Measurements from ENCODE around the gene TRIM67. TPM values are rescaled to one million over a fixed set of nuclear protein-coding genes. Genes with fewer than 3 reads are reported as not detected.
A peak's percentile ranks its signal among the peaks of the same experiment; 100 is the strongest.

TRIM67 gene
- total RNA-seq, 1 experiment from 2014 or later: not detected

DNA sequence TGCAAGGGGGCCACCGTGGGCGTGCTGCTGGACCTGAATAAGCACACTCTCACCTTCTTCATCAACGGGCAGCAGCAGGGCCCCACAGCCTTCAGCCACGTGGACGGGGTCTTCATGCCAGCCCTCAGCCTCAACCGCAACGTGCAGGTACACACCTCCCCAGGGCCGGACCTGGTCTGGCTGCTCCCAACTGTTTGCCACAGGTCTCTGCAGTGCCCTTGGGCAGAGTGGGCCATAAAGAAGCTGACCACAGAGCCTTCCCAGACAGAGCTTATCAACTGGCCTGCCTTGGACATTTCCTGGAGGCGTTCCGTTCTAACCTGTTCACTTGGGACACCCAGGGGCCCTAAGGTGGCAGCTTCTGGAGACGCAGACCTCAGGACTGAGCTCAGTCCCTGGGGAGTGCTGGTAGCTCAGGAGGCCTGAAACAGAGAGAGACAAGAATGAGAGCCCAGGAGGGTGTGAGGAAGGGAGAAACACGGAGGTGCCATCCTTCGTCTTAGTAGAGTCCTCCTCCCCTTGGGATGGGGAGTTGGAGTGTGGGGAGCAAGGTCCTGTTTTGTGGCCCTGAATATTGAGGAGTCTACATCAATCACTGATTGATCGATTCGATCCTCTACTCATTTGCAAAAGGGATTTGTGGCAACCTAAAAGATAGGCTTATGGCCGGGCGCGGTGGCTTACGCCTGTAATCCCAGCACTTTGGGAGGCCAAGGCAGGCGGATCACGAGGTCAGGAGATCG, 52.1 kb downstream of the TRIM67 start:
- in situ Hi-C loops (cut with HindIII; ENCODE audit: low pct_unique_long_range_greater_than_20kb, low sequenced_read_pairs): no loop called here
- no peak for DNase-seq (ENCODE audit: low read depth)

GRCh38 chr1:231214918-231215680, 53.2 kb downstream of the TRIM67 start:
- no peak for DNase-seq (ENCODE audit: low read depth)
- in situ Hi-C loops (cut with HindIII; ENCODE audit: low pct_unique_long_range_greater_than_20kb, low sequenced_read_pairs): no loop called here

- DNase-seq (ENCODE audit: low read depth): no peak
- in situ Hi-C loops (cut with HindIII; ENCODE audit: low pct_unique_long_range_greater_than_20kb, low sequenced_read_pairs): no loop called here
These were observed 54.0 kb downstream of the TRIM67 start for GRCh38 chr1:231215681-231216385.

DNA sequence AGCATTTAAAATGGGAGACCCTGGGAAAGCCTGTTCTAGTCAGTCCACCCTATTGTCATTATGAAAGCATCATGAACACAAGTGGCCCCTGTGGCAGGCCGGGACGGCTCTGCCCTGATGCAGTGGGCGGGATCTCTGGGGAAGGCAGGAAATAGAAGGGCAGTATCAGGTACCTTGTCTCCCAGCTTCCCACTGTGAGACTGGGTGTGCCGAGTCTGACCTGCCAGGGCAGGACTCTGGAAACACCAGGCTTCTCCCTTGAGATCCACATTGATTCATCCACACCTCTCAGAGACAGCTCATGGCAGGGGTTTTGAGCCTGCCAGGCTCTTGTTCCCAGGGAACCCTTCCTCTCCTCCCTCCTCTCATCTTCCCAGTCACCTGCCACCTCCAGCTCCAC, 54.6 kb downstream of the TRIM67 start:
- in situ Hi-C loops (cut with HindIII; ENCODE audit: low pct_unique_long_range_greater_than_20kb, low sequenced_read_pairs): no loop called here
- DNase-seq (ENCODE audit: low read depth): no peak

DNA sequence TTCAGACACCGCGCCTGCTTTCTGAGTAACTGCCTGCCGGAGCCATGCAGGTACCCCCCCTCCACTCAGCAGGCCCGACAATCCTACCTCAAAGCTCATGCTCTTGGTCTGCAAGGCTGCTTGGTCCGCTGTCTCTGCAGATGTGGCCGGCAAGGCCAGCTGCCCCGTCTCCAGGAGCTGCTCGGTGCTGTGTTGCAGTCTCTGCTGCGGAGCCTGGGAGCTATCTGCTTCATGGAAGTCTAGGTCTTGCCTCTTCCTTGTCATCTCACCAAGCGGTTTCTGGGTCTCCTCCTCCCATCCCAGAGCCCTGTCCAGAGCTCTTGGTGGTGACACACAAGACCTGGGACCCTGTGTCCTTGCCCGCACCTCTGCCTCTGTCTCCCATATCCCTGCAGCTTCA, 55.2 kb downstream of the TRIM67 start:
- in situ Hi-C loops (cut with HindIII; ENCODE audit: low pct_unique_long_range_greater_than_20kb, low sequenced_read_pairs): no loop called here
- DNase-seq (ENCODE audit: low read depth): no peak

GRCh38 chr1:231218078-231218477, 56.2 kb downstream of the TRIM67 start:
- DNase-seq (ENCODE audit: low read depth): no peak
- in situ Hi-C loops (cut with HindIII; ENCODE audit: low pct_unique_long_range_greater_than_20kb, low sequenced_read_pairs): no loop called here

DNA sequence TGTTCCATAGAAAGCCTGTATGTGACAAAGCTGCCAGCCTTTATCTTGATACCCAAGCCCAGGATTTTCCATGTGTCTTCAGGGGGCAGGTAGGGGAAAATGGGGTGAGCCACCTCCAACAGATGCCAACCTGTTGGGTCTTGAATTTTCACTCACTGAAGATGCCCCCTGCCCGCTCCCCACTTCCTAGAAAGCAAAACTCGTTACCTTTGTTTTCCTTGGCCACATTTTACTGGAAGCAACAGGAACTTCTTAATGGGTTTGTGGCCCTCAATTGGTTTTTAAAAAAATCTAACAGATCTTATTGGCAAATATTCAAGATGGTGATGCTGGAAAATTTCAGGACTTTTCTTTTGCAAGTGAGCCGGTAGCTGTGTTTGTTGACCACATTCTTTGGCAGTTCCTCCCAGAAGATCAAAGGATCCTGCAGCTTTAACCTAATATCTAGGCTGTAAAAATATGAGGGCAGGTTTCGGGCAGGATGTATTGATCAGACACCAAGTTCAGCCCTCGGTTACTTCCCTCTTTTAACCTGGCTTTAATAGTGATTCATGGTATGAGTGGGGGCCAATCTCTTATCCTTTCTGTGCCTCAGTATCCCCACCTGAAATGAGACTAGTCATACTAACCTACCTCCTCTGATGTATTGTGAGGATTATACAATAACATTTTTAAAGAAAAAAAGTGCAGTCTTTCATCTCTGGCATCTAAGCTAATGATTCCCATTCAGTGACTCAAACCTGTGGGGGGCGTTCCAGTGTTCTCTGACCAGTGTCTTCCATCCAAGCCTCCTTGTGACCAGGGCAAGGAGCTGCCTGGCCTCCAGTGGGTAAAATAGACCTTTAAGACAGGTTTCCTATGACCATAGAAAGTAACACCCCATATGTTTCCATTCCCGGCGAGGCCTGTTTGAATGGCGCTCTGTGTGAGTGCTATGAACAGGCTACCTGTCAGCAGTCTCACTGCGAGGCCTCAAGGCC, 57.9 kb downstream of the TRIM67 start:
- DNase-seq (ENCODE audit: low read depth): no peak
- in situ Hi-C loops (cut with HindIII; ENCODE audit: low pct_unique_long_range_greater_than_20kb, low sequenced_read_pairs): no loop called here

DNA sequence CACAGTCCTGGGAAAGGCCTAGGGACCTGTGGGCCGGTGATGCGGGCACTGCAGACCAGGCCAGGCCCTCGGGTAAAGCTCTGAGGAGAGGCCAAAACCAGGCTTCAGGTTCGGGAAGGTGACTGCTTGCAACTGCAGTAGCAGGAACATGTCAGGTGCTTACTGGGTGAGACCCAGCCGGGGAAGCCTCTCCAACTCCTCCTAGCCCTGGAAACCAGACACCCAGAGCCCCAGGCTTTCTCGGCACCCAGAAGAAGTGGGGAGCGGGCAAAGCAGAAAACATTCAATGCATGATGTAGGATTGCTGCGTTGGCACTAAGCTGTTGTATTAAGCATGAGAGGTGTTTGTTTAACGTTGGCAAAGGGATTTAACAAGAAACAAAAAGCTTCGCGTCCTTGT, 58.9 kb downstream of the TRIM67 start:
- no peak for DNase-seq (ENCODE audit: low read depth)
- in situ Hi-C loops (cut with HindIII; ENCODE audit: low pct_unique_long_range_greater_than_20kb, low sequenced_read_pairs): no loop called here

DNA sequence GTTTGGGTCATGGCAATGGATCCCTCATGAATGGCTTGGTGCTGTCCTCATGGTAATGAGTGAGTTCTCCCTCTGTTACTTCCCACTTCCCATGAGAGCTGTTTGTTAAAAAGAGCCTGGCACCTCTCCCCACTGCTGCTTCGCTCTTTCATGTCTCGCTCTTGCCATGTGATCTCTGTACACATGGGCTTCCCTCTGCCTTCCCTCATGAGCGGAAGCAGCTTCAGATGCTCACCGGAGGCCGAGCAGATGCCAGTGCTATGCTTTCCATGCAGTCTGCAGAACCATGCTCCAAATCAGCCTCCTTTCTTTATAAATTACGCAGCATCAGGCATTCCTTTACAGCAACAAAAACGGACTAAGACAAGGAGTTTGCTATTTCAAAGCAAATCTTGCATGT, 64.3 kb downstream of the TRIM67 start:
- no peak for DNase-seq (ENCODE audit: low read depth)
- in situ Hi-C loops (cut with HindIII; ENCODE audit: low pct_unique_long_range_greater_than_20kb, low sequenced_read_pairs): no loop called here

- no peak for DNase-seq (ENCODE audit: low read depth)
- in situ Hi-C loops (cut with HindIII; ENCODE audit: low pct_unique_long_range_greater_than_20kb, low sequenced_read_pairs): no loop called here
These were observed 69.7 kb downstream of the TRIM67 start for GRCh38 chr1:231231511-231231910.

- DNase-seq (ENCODE audit: low read depth): no peak
These were observed 71.2 kb downstream of the TRIM67 start for GRCh38 chr1:231232870-231233734.

DNA sequence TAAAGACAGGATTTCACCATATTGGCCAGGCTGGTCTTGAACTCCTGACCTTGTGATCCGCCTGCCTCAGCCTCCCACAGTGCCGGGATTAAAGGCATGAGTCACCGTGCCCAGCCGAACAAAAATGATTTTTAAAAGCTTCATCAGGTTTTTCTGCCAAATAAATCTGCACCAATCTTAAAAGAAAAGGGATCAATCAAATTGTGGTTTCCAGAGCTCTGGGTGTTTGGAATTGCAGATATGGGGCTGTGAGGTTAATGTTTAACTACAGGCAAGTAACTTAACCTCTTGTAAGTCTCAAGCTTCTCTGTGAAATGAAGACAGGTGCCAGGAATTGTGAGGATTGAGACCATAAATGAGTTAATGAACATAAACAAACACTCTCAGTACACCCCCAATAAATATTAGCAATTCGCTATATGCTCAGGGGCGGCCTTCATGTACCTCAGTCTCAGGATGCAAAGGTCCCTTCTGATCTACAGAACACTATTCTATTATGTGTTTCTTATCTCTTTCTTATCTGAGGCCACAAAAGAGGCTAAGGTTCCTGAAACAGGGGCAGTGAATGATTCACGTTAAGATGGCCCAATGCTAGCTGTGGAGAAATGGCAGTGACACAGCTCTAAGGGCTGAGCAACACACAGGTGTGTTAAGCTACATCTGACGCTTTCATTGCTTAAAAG, 72.0 kb downstream of the TRIM67 start:
- peak; percentile 28 for DNase-seq (ENCODE audit: low read depth)
- in situ Hi-C loops (cut with HindIII; ENCODE audit: low pct_unique_long_range_greater_than_20kb, low sequenced_read_pairs): no loop called here

More at GRCh38 chr1:231232870-231233734, 71.2 kb downstream of the TRIM67 start:
- in situ Hi-C loops (cut with HindIII; ENCODE audit: low pct_unique_long_range_greater_than_20kb, low sequenced_read_pairs): no loop called here

DNA sequence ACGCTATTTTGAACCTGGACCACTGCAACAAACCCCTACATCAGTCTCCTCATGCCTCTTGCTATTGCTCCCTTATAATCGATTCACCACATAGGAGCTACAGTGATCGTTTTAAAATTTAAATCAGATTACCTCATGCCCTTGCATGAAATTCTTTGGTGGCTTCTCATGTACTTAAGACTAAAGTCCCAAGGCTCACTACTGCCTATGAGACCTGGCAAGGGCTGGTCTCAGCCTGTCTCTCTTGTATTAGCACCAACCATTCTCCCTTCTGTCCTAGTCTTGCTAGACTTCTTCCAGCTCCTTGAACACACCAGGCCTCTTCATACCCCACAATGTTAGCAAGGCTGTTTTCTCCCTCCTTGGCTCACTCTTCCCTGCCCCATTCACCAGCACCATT, 72.6 kb downstream of the TRIM67 start:
- in situ Hi-C loops (cut with HindIII; ENCODE audit: low pct_unique_long_range_greater_than_20kb, low sequenced_read_pairs): no loop called here
- no peak for DNase-seq (ENCODE audit: low read depth)

DNA sequence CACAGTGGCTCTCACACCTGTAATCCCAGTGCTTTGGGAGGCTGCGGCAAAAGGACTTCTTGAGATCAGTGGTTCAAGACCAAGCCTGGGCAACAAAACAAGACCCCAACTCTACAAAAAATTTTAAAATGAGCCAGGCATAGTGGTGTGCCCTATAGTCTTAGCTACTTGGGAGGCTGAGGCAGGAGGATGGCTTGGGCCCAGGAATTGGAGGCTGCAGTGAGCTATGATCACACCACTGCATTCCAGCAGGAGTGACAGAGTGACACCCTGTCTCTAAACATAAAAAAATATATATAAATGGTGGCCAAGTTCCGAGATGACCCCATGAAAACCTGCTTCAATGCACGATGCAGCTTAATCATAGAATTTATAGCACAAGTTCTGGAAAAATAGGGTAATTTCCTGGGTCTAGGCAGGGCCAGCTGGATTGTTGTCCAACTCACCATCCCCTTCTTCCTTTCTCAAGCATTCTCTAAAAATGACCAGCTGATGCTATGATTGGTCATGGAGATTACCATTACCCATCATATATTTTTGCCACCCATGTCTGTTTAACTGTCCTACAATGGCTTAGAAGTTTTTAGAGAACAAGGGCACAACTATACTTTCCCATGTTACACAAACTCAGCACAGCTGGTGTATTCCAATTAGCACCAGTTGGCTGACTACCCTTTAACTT, 73.8 kb downstream of the TRIM67 start:
- no peak for DNase-seq (ENCODE audit: low read depth)
- in situ Hi-C loops (cut with HindIII; ENCODE audit: low pct_unique_long_range_greater_than_20kb, low sequenced_read_pairs): no loop called here

DNA sequence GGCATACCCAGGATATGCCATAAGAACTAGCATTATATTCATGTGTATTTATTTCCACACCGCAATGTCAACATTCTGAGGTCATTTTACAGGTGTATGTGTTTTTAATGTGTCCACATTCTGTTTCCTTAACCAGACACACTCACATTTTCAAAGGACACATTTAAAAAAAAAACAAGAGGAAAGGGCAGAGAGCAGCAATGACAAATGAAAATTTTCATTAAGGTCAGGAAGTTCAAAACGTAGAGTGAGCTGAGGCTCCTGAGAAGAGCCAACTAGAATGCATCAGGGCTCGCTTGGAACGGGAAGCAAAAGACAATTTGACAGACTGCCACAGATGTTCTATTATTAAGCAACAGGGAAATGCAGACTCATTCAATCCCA, 74.3 kb downstream of the TRIM67 start:
- peak; percentile 14 for DNase-seq (ENCODE audit: low read depth)
- in situ Hi-C loops (cut with HindIII; ENCODE audit: low pct_unique_long_range_greater_than_20kb, low sequenced_read_pairs): no loop called here

DNA sequence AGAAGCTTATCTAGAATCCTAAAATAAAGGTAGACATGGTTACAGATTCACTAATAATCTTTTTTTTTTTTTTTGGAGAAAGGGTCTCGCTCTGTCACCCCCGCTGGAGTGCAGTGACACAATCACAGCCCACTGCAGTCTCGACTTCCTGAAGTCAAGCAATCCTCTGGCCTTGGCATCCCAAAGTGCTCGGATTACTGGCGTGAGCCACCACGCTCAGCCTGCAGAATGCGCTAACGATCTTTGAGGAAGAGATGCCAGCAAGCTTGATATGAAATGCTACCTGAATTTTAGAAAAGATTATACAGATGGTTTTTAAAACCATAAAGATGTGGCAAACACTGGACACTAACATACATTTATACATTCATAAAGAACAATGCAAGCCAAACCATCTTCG, 75.1 kb downstream of the TRIM67 start:
- in situ Hi-C loops (cut with HindIII; ENCODE audit: low pct_unique_long_range_greater_than_20kb, low sequenced_read_pairs): no loop called here

More for the DNA sequence above, 75.1 kb downstream of the TRIM67 start:
- no peak for DNase-seq (ENCODE audit: low read depth)
